Measurements from ENCODE around the gene GRPEL2. TPM values are rescaled to one million over a fixed set of nuclear protein-coding genes. Genes with fewer than 3 reads are reported as not detected.
A peak's percentile ranks its signal among the peaks of the same experiment; 100 is the strongest.

Gene GRPEL2
- total and polyA plus RNA-seq, 2 donors (not counting 3 experiments of a cell fraction or from before 2014, with no cell fraction given): 7.6 to 32.5 TPM

- no peak overlapping the region for H3K4me3 ChIP-seq (replicated peaks in 1 of 3; ENCODE audit: insufficient read depth in 1 of 3, low read depth in 1 of 3, low read length in 3 of 3)
- H3K79me2 ChIP-seq (ENCODE audit: control insufficient read depth, insufficient read depth, low read length): no peaks in the 10 kb centered on the region
- peak overlapping the region; percentile 32 for H3K27ac ChIP-seq (ENCODE audit: insufficient read depth, low read depth, low read length)
- no peaks in the 10 kb centered on the region for H3K9me3 ChIP-seq (replicated peaks; ENCODE audit: control insufficient read depth, insufficient read depth, low read length)
- no peak overlapping the region for H2AFZ ChIP-seq (ENCODE audit: low read depth, low read length)
- no peak overlapping the region for H3K9ac ChIP-seq (replicated peaks; ENCODE audit: extremely low read depth, insufficient read depth, low read length)
- intact Hi-C loops (cut with micrococcal nuclease): no loop called here
- H3K9me1 ChIP-seq (replicated peaks; ENCODE audit: control insufficient read depth, extremely low read depth, insufficient read depth, low read length): no peaks in the 10 kb centered on the region
- peaks cover 36% of the 10 kb centered on the region for H3K4me1 ChIP-seq (ENCODE audit: control insufficient read depth, extremely low read depth, insufficient read depth, low read length)
- H3K27me3 ChIP-seq (ENCODE audit: control insufficient read depth in 2 of 2, insufficient read depth in 2 of 2, low read length in 2 of 2): no peaks in the 10 kb centered on the region
- ChIA-PET POLR2A (no interaction called here), CTCF (interaction anchor here (1.3 kb wide), 2 partner anchors 41 to 47 kb away, joined by 3 read pairs; no protein-coding TSS in a partner anchor)
- BruUV-seq (replicated peaks): no TSS peak
- peaks cover 3% of the 10 kb centered on the region in 2 experiments for H3K36me3 ChIP-seq (ENCODE audit: control insufficient read depth in 2 of 2, extremely low read depth in 1 of 2, insufficient read depth in 2 of 2, low read length in 2 of 2)
- FAIRE-seq: peak; percentile 54
- TF ChIP-seq JUN (IDR thresholded peaks at IDR 0.05; ENCODE audit: borderline replicate concordance, insufficient read depth, insufficient read length, low read depth) (peak; percentile 16), GATA2 (IDR thresholded peaks at IDR 0.05; ENCODE audit: insufficient read depth, insufficient read length, low read depth, low read length) (no peak)
- H4K20me1 ChIP-seq (replicated peaks; ENCODE audit: control insufficient read depth, extremely low read depth, insufficient read depth, low read length): no peaks in the 10 kb centered on the region
- dilution Hi-C loops (cut with MboI; ENCODE audit: extremely low pct_ligation_motif_present, low sequenced_read_pairs): no loop called here
- no peak overlapping the region for H3K4me2 ChIP-seq (ENCODE audit: insufficient read depth, low read length)
- DNase-seq (ENCODE audit: low read depth, low spot score): peak; percentile 46
Measured at GRCh38 chr5:149326611-149327010, 18.7 kb upstream of the GRPEL2 start.

- BruUV-seq (replicated peaks): no TSS peak
- DNase-seq (ENCODE audit: low read depth, low spot score) (no peak), FAIRE-seq (no peak)
- Histone ChIP-seq H3K4me2 (ENCODE audit: insufficient read depth, low read length) (no peak overlapping the region), H3K9me1 (replicated peaks; ENCODE audit: control insufficient read depth, extremely low read depth, insufficient read depth, low read length) (no peaks in the 10 kb centered on the region), H3K4me1 (ENCODE audit: control insufficient read depth, extremely low read depth, insufficient read depth, low read length) (peaks cover 26% of the 10 kb centered on the region), H3K9me3 (replicated peaks; ENCODE audit: control insufficient read depth, insufficient read depth, low read length) (no peaks in the 10 kb centered on the region), H2AFZ (ENCODE audit: low read depth, low read length) (no peak overlapping the region), H4K20me1 (replicated peaks; ENCODE audit: control insufficient read depth, extremely low read depth, insufficient read depth, low read length) (no peaks in the 10 kb centered on the region), H3K27ac (ENCODE audit: insufficient read depth, low read depth, low read length) (no peak overlapping the region), H3K36me3 (ENCODE audit: control insufficient read depth in 2 of 2, extremely low read depth in 1 of 2, insufficient read depth in 2 of 2, low read length in 2 of 2) (peaks cover 3% of the 10 kb centered on the region in 2 experiments), H3K9ac (replicated peaks; ENCODE audit: extremely low read depth, insufficient read depth, low read length) (no peak overlapping the region), H3K27me3 (ENCODE audit: control insufficient read depth in 2 of 2, insufficient read depth in 2 of 2, low read length in 2 of 2) (no peaks in the 10 kb centered on the region), H3K4me3 (replicated peaks in 1 of 3; ENCODE audit: insufficient read depth in 1 of 3, low read depth in 1 of 3, low read length in 3 of 3) (no peak overlapping the region), H3K79me2 (ENCODE audit: control insufficient read depth, insufficient read depth, low read length) (no peaks in the 10 kb centered on the region)
- ChIA-PET POLR2A (no interaction called here), CTCF (no interaction called here)
- intact Hi-C loops (cut with micrococcal nuclease) (no loop called here), dilution Hi-C loops (cut with MboI; ENCODE audit: extremely low pct_ligation_motif_present, low sequenced_read_pairs) (no loop called here)
- TF ChIP-seq MYC (IDR thresholded peaks at IDR 0.05; ENCODE audit: low read depth, low read length) (no peak), GATA2 (IDR thresholded peaks at IDR 0.05; ENCODE audit: insufficient read depth, insufficient read length, low read depth, low read length) (no peak), POLR2A (IDR thresholded peaks at IDR 0.05; ENCODE audit: low read depth, low read length) (no peak), FOS (IDR thresholded peaks at IDR 0.05; ENCODE audit: borderline replicate concordance, insufficient read depth, low read length) (no peak), MAX (IDR thresholded peaks at IDR 0.05; ENCODE audit: insufficient read depth, insufficient read length) (no peak), EZH2 (IDR thresholded peaks at IDR 0.05; ENCODE audit: borderline replicate concordance, low read depth, low read length, severe bottlenecking) (no peak), CTCF (IDR thresholded peaks at IDR 0.05; ENCODE audit: extremely low read depth in 1 of 2, insufficient read depth in 1 of 2, low read depth in 1 of 2, low read length in 2 of 2) (no peak), JUN (IDR thresholded peaks at IDR 0.05; ENCODE audit: borderline replicate concordance, insufficient read depth, insufficient read length, low read depth) (no peak)
Measured at GRCh38 chr5:149328177-149328576, 17.1 kb upstream of the GRPEL2 start.
